ENCODE results near the gene SLC47A2.

Gene SLC47A2

GRCh38 chr17:19707728-19708221 is 8.6 kb downstream of the SLC47A2 start:
- TF ChIP-seq FOXP2 (optimal IDR thresholded peaks at IDR 0.05; ENCODE audit: borderline replicate concordance, extremely low read depth, extremely low read length, insufficient read depth) (no peak), SIN3A (IDR thresholded peaks at IDR 0.05; ENCODE audit: borderline replicate concordance, insufficient read depth, low read length) (no peak), POLR2AphosphoS5 (IDR thresholded peaks at IDR 0.05; ENCODE audit: low read depth, low read length) (no peak), TAF1 (IDR thresholded peaks at IDR 0.05; ENCODE audit: borderline replicate concordance, insufficient read depth, low read length) (no peak)

- TF ChIP-seq POLR2AphosphoS5 (IDR thresholded peaks at IDR 0.05; ENCODE audit: low read depth, low read length), result no peak
Observed at GRCh38 chr17:19706791-19707727, 9.3 kb downstream of the SLC47A2 start.

GRCh38 chr17:19705771-19706770 is 10.3 kb downstream of the SLC47A2 start:
- no peak for TF ChIP-seq TAF1 (IDR thresholded peaks at IDR 0.05; ENCODE audit: borderline replicate concordance, insufficient read depth, low read length)
- TF ChIP-seq POLR2AphosphoS5 (IDR thresholded peaks at IDR 0.05; ENCODE audit: low read depth, low read length), result no peak
- no peak for TF ChIP-seq SIN3A (IDR thresholded peaks at IDR 0.05; ENCODE audit: borderline replicate concordance, insufficient read depth, low read length)
- TF ChIP-seq FOXP2 (optimal IDR thresholded peaks at IDR 0.05; ENCODE audit: borderline replicate concordance, extremely low read depth, extremely low read length, insufficient read depth), result no peak
- no peak for TF ChIP-seq REST (IDR thresholded peaks at IDR 0.05; ENCODE audit: insufficient read depth in 1 of 2, low read depth in 2 of 2, low read length in 2 of 2)

- TF ChIP-seq TAF1 (IDR thresholded peaks at IDR 0.05; ENCODE audit: borderline replicate concordance, insufficient read depth, low read length) (no peak), REST (IDR thresholded peaks at IDR 0.05; ENCODE audit: insufficient read depth in 1 of 2, low read depth in 2 of 2, low read length in 2 of 2) (no peak), SIN3A (IDR thresholded peaks at IDR 0.05; ENCODE audit: borderline replicate concordance, insufficient read depth, low read length) (no peak), POLR2AphosphoS5 (IDR thresholded peaks at IDR 0.05; ENCODE audit: low read depth, low read length) (no peak), FOXP2 (optimal IDR thresholded peaks at IDR 0.05; ENCODE audit: borderline replicate concordance, extremely low read depth, extremely low read length, insufficient read depth) (no peak)
Observed at GRCh38 chr17:19705201-19705600, 11.2 kb downstream of the SLC47A2 start.

GRCh38 chr17:19703828-19704613 is 12.4 kb downstream of the SLC47A2 start:
- TF ChIP-seq TAF1 (IDR thresholded peaks at IDR 0.05; ENCODE audit: borderline replicate concordance, insufficient read depth, low read length) (no peak), SIN3A (IDR thresholded peaks at IDR 0.05; ENCODE audit: borderline replicate concordance, insufficient read depth, low read length) (no peak), POLR2AphosphoS5 (IDR thresholded peaks at IDR 0.05; ENCODE audit: low read depth, low read length) (no peak), FOXP2 (optimal IDR thresholded peaks at IDR 0.05; ENCODE audit: borderline replicate concordance, extremely low read depth, extremely low read length, insufficient read depth) (no peak), REST (IDR thresholded peaks at IDR 0.05; ENCODE audit: insufficient read depth in 1 of 2, low read depth in 2 of 2, low read length in 2 of 2) (no peak)

Measured in PFSK-1 (cell line).